Breast epithelium (tissue), 4 donors: ENCODE data around the gene FBXO30. TPM values are rescaled to one million over a fixed set of nuclear protein-coding genes. Genes with fewer than 3 reads are reported as not detected.

Experiments
- DNase-seq, 2 donors: peaks; one replicate each; pipeline ENCODE4 v3.0.0-alpha.2; 2019; ENCODE audit warnings: low spot score in 2 of 2
- H3K27ac ChIP-seq, 2 donors: fragments of 200-600 bp; sonication (generic) in 1 of 2; one replicate each; pipeline ENCODE4 v1.5.1; 2016 to 2019; ENCODE audit warnings: mild to moderate bottlenecking in 1 of 2
- H3K27me3 ChIP-seq, 2 donors: fragments of 200-600 bp; sonication (generic) in 1 of 2; one replicate each; pipeline versions ENCODE4 v1.5.1 to v1.6.0; 2017 to 2019; ENCODE audit warnings: control low read depth in 1 of 2, mild to moderate bottlenecking in 1 of 2
- H3K36me3 ChIP-seq: fragments of 200-600 bp; one replicate; pipeline ENCODE4 v1.5.1; 2019
- H3K4me1 ChIP-seq, 2 donors: fragments of 200-600 bp; sonication (generic); one replicate each; pipeline ENCODE4 v1.5.1; 2016 to 2019; ENCODE audit warnings: control low read depth in 1 of 2
- H3K4me3 ChIP-seq, 3 donors: fragments of 200-600 bp; sonication (generic); 1 replicate in 2 of 3; 2 replicates in 1 of 3; pipeline ENCODE4 v1.5.1; 2016 to 2019; ENCODE audit warnings: mild to moderate bottlenecking in 3 of 3, moderate library complexity in 2 of 3
- H3K9me3 ChIP-seq, 2 donors: fragments of 200-600 bp; sonication (generic) in 1 of 2; one replicate each; pipeline ENCODE4 v1.5.1; 2016 to 2019; ENCODE audit warnings: control low read depth in 1 of 2
- POLR2A ChIP-seq: fragments of 450-650 bp; IDR thresholded peaks from one replicate; pipeline ENCODE4 v1.6.1; 2016; ENCODE audit warnings: antibody characterized with exemption, mild to moderate bottlenecking, moderate library complexity
- POLR2AphosphoS5 ChIP-seq, 3 donors: sonication (generic); formaldehyde crosslinking; IDR thresholded peaks; one replicate each; pipeline ENCODE4 v1.6.1; 2017; ENCODE audit warnings: antibody characterized with exemption in 3 of 3
- intact Hi-C: fragments of 100-400 bp; cut with DNase I; formaldehyde crosslinking; loops from one replicate; pipeline ENCODE4 v1.15.1; 2023; ENCODE audit warnings: low total_unique reads
- total RNA-seq, 3 donors: library from RNA; depleted of rRNA; stranded (reverse); fragments of >200 nt; gene quantifications; one replicate each; pipeline ENCODE4 v1.1.0, GENCODE V29; 2016
- TF ChIP-seq, protein P1 (sequence below), 3 donors: fragments of 450-650 bp; IDR thresholded peaks; one replicate each; pipeline ENCODE4 v1.5.1; 2016 to 2017; ENCODE audit warnings: antibody characterized with exemption in 3 of 3, mild to moderate bottlenecking in 3 of 3, moderate library complexity in 3 of 3

Gene FBXO30
- total RNA-seq, 3 donors from 2014 or later: 8.0 to 11.7 (median 8.2) TPM

DNA sequence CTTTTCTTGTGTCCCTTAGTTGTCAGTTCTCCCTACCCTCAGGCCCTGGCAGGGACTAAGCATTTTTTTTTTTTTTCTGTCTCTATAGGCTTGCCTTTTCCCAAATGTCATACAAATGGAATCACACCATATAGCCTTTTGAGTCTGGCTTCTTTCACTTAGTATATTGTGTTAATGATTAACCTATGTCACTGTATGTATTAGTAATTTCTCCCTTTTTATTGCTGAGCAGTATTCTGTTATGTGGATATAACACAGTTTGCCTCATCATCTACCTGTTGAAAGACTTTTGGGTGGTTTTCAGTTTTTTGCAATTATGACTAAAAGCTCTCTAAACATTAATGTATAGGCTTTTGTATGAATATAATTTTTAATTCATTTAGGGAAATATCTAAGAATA, 16.0 kb upstream of the FBXO30 start:
- no peak for DNase-seq
- intact Hi-C loops: no loop called here
- no peaks in the 10 kb centered on the region for H3K4me1 ChIP-seq
- H3K27me3 ChIP-seq: no peaks in the 10 kb centered on the region
- no peaks in the 10 kb centered on the region for H3K9me3 ChIP-seq
- no peak overlapping the region for H3K4me3 ChIP-seq
- H3K36me3 ChIP-seq: no peaks in the 10 kb centered on the region
- no peak overlapping the region for H3K27ac ChIP-seq
- TF ChIP-seq POLR2A (no peak), POLR2AphosphoS5 (IDR thresholded peaks at IDR 0.05) (no peak)
- TF ChIP-seq, protein P1, sequence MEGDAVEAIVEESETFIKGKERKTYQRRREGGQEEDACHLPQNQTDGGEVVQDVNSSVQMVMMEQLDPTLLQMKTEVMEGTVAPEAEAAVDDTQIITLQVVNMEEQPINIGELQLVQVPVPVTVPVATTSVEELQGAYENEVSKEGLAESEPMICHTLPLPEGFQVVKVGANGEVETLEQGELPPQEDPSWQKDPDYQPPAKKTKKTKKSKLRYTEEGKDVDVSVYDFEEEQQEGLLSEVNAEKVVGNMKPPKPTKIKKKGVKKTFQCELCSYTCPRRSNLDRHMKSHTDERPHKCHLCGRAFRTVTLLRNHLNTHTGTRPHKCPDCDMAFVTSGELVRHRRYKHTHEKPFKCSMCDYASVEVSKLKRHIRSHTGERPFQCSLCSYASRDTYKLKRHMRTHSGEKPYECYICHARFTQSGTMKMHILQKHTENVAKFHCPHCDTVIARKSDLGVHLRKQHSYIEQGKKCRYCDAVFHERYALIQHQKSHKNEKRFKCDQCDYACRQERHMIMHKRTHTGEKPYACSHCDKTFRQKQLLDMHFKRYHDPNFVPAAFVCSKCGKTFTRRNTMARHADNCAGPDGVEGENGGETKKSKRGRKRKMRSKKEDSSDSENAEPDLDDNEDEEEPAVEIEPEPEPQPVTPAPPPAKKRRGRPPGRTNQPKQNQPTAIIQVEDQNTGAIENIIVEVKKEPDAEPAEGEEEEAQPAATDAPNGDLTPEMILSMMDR (IDR thresholded peaks at IDR 0.05): no peak

- no peaks in the 10 kb centered on the region for H3K36me3 ChIP-seq
- intact Hi-C loops: no loop called here
- TF ChIP-seq, protein P1 (IDR thresholded peaks at IDR 0.05): no peak
- no peak for TF ChIP-seq POLR2AphosphoS5 (IDR thresholded peaks at IDR 0.05)
- no peak for TF ChIP-seq POLR2A
- H3K27me3 ChIP-seq: no peaks in the 10 kb centered on the region
- no peak overlapping the region for H3K4me3 ChIP-seq
- no peaks in the 10 kb centered on the region for H3K9me3 ChIP-seq
- no peak for DNase-seq
- H3K4me1 ChIP-seq: no peaks in the 10 kb centered on the region
- no peak overlapping the region for H3K27ac ChIP-seq
These were observed 15.4 kb upstream of the FBXO30 start for GRCh38 chr6:145829950-145830349.

DNA sequence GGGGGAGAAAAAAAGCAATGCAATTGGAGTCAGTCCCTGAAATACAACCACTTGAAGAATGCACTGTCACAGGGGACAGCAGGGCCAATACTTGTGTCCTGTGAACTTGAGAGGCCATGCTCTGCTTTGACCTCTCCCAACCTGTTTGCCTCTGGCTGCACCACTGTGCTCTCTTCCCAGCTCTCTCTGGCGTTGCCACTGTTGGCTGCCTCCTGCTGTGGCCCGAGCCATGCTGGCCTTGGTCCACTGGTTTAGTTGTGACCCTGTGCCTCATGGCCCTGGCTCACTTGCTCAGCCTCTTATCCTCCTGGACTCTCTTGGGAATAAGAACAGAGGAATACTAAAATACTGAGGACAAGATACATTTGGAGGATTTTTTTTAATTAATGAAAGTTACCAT, 14.5 kb upstream of the FBXO30 start:
- Histone ChIP-seq H3K27ac (no peak overlapping the region), H3K36me3 (no peaks in the 10 kb centered on the region), H3K9me3 (no peaks in the 10 kb centered on the region), H3K4me3 (no peak overlapping the region), H3K4me1 (no peaks in the 10 kb centered on the region), H3K27me3 (no peaks in the 10 kb centered on the region)
- DNase-seq: no peak
- TF ChIP-seq, protein P1 (IDR thresholded peaks at IDR 0.05): no peak
- no peak for TF ChIP-seq POLR2A
- TF ChIP-seq POLR2AphosphoS5 (IDR thresholded peaks at IDR 0.05): no peak
- intact Hi-C loops: no loop called here

- Histone ChIP-seq H3K9me3 (no peaks in the 10 kb centered on the region), H3K27ac (no peak overlapping the region), H3K36me3 (no peaks in the 10 kb centered on the region), H3K4me1 (no peaks in the 10 kb centered on the region), H3K27me3 (no peaks in the 10 kb centered on the region), H3K4me3 (no peak overlapping the region)
- TF ChIP-seq, protein P1 (IDR thresholded peaks at IDR 0.05): no peak
- TF ChIP-seq POLR2AphosphoS5 (IDR thresholded peaks at IDR 0.05) (no peak), POLR2A (no peak)
- intact Hi-C loops: no loop called here
- no peak for DNase-seq
These were observed 9.7 kb upstream of the FBXO30 start for GRCh38 chr6:145824344-145824743.

GRCh38 chr6:145823328-145823944, 8.8 kb upstream of the FBXO30 start:
- DNase-seq: no peak
- H3K36me3 ChIP-seq: no peaks in the 10 kb centered on the region
- H3K4me3 ChIP-seq: no peak overlapping the region
- H3K9me3 ChIP-seq: no peaks in the 10 kb centered on the region
- no peaks in the 10 kb centered on the region for H3K27me3 ChIP-seq
- no peak for TF ChIP-seq POLR2A
- TF ChIP-seq, protein P1 (IDR thresholded peaks at IDR 0.05): no peak
- TF ChIP-seq POLR2AphosphoS5 (IDR thresholded peaks at IDR 0.05): no peak
- no peak overlapping the region for H3K27ac ChIP-seq
- intact Hi-C loops: no loop called here
- H3K4me1 ChIP-seq: no peaks in the 10 kb centered on the region
